HEK293 (cell line): Measurements from ENCODE around the gene ASXL3.

ENCODE experiments used
- CTCF ChIA-PET: fragments of 350-600 bp; formaldehyde crosslinking; extraction: SDS; loops from one replicate; lab custom pipeline; 2021; ENCODE audit warnings: antibody characterized with exemption; lab: Yijun Ruan, JAX
- POLR2A ChIA-PET: fragments of 300-600 bp; formaldehyde crosslinking; extraction: SDS; loops from one replicate; lab custom pipeline; 2020; ENCODE audit warnings: antibody characterized with exemption, inconsistent platforms; lab: Yijun Ruan, JAX
- H3K27ac ChIP-seq: fragments of 200-500 bp; sonication (Bioruptor generic); 2 replicates; pipeline ENCODE4 v1.5.1; 2014; ENCODE audit warnings: low read depth, low read length, control low read depth, inconsistent platforms; ENCODE audit errors: extremely low read depth
- H3K36me3 ChIP-seq, 2 experiments: fragments of 200-500 bp in 1 of 2; sonication (Bioruptor generic) in 1 of 2; 1 replicate in 1 of 2; 2 replicates in 1 of 2; pipeline ENCODE4 v1.5.1; 2014 to 2017; ENCODE audit warnings: inconsistent platforms in 2 of 2, low read length in 2 of 2; ENCODE audit not compliant: control insufficient read depth in 2 of 2, insufficient read depth in 1 of 2
- H3K4me1 ChIP-seq: fragments of 200-500 bp; sonication (Bioruptor generic); 2 replicates; pipeline ENCODE4 v1.5.1; 2014; ENCODE audit warnings: mild to moderate bottlenecking, low read length, inconsistent platforms; ENCODE audit not compliant: control insufficient read depth, insufficient read depth
- H3K4me3 ChIP-seq: 2 replicates; pipeline ENCODE4 v1.5.1; 2011; ENCODE audit warnings: low read depth, mild to moderate bottlenecking, control low read depth, low read length, moderate library complexity
- H3K9me3 ChIP-seq: fragments of 200-500 bp; sonication (Bioruptor generic); 2 replicates; pipeline ENCODE4 v1.5.1; 2014; ENCODE audit warnings: low read depth, low read length, inconsistent platforms; ENCODE audit not compliant: control insufficient read depth, insufficient read depth
- HOXD13 ChIP-seq: sonication (generic); formaldehyde crosslinking; IDR thresholded peaks from 2 replicates; pipeline ENCODE4 v1.8.0; 2022; ENCODE audit warnings: missing genetic modification reagents, borderline replicate concordance
- KLF1 ChIP-seq: fragments of 450-650 bp; formaldehyde crosslinking; IDR thresholded peaks from 2 replicates; pipeline ENCODE4 v1.5.1; 2016; ENCODE audit warnings: missing biosample characterization, missing genetic modification characterization
- RBAK ChIP-seq: fragments of 450-650 bp; formaldehyde crosslinking; IDR thresholded peaks from 2 replicates; pipeline ENCODE4 v1.5.1; 2016; ENCODE audit warnings: missing biosample characterization, missing genetic modification characterization
- SCRT2 ChIP-seq: fragments of 450-650 bp; formaldehyde crosslinking; IDR thresholded peaks from 2 replicates; pipeline ENCODE4 v1.5.1; 2016; ENCODE audit warnings: missing biosample characterization, missing genetic modification characterization
- ZBTB17 ChIP-seq: fragments of 450-650 bp; formaldehyde crosslinking; IDR thresholded peaks from 2 replicates; pipeline ENCODE4 v1.5.1; 2016; ENCODE audit warnings: missing biosample characterization, missing genetic modification characterization
- ZFP3 ChIP-seq: fragments of 450-650 bp; formaldehyde crosslinking; IDR thresholded peaks from 2 replicates; pipeline ENCODE4 v1.5.1; 2016; ENCODE audit warnings: low read depth, missing biosample characterization, missing genetic modification characterization
- ZNF10 ChIP-seq: fragments of 450-650 bp; formaldehyde crosslinking; IDR thresholded peaks from 2 replicates; pipeline ENCODE4 v1.5.1; 2017; ENCODE audit warnings: missing biosample characterization, missing genetic modification characterization
- ZNF114 ChIP-seq: fragments of 450-650 bp; formaldehyde crosslinking; IDR thresholded peaks from 2 replicates; pipeline ENCODE4 v1.5.0; 2017; ENCODE audit warnings: missing biosample characterization, missing genetic modification characterization
- ZNF138 ChIP-seq: fragments of 450-650 bp; formaldehyde crosslinking; IDR thresholded peaks from 2 replicates; pipeline ENCODE4 v1.5.1; 2016; ENCODE audit warnings: missing biosample characterization, missing genetic modification characterization, borderline replicate concordance
- ZNF146 ChIP-seq: fragments of 450-650 bp; formaldehyde crosslinking; IDR thresholded peaks from 2 replicates; pipeline ENCODE4 v1.5.1; 2016; ENCODE audit warnings: missing biosample characterization, missing genetic modification characterization
- ZNF248 ChIP-seq: fragments of 450-650 bp; formaldehyde crosslinking; IDR thresholded peaks from 2 replicates; pipeline ENCODE4 v1.5.1; 2017; ENCODE audit warnings: missing biosample characterization, missing genetic modification characterization
- ZNF311 ChIP-seq: fragments of 450-650 bp; formaldehyde crosslinking; IDR thresholded peaks from 2 replicates; pipeline ENCODE4 v1.5.1; 2017; ENCODE audit warnings: missing biosample characterization, missing genetic modification characterization, borderline replicate concordance
- ZNF335 ChIP-seq: fragments of 450-650 bp; formaldehyde crosslinking; conservative IDR thresholded peaks from 2 replicates; pipeline ENCODE4 v1.5.1; 2016; ENCODE audit warnings: missing biosample characterization, missing genetic modification characterization
- ZNF473 ChIP-seq: fragments of 450-650 bp; formaldehyde crosslinking; IDR thresholded peaks from 2 replicates; pipeline ENCODE4 v1.5.1; 2017; ENCODE audit warnings: missing biosample characterization, missing genetic modification characterization
- ZNF510 ChIP-seq: fragments of 450-650 bp; formaldehyde crosslinking; IDR thresholded peaks from 2 replicates; pipeline ENCODE4 v1.5.1; 2018; ENCODE audit warnings: mild to moderate bottlenecking, missing genetic modification characterization, missing biosample characterization; ENCODE audit not compliant: insufficient replicate concordance
- ZNF561 ChIP-seq: fragments of 450-650 bp; IDR thresholded peaks from 2 replicates; pipeline ENCODE4 v1.5.1; 2018; ENCODE audit warnings: missing biosample characterization, missing genetic modification characterization, borderline replicate concordance
- ZNF571 ChIP-seq: fragments of 450-650 bp; formaldehyde crosslinking; IDR thresholded peaks from 2 replicates; pipeline ENCODE4 v1.5.0; 2017; ENCODE audit warnings: missing biosample characterization, missing genetic modification characterization
- ZNF747 ChIP-seq: fragments of 450-650 bp; formaldehyde crosslinking; IDR thresholded peaks from 2 replicates; pipeline ENCODE4 v1.5.1; 2016; ENCODE audit warnings: missing biosample characterization, missing genetic modification characterization
- ZNF76 ChIP-seq: fragments of 450-650 bp; formaldehyde crosslinking; IDR thresholded peaks from 2 replicates; pipeline ENCODE4; 2016; ENCODE audit warnings: low read depth, missing biosample characterization, missing genetic modification characterization, borderline replicate concordance
- ZNF768 ChIP-seq: fragments of 450-650 bp; formaldehyde crosslinking; IDR thresholded peaks from 2 replicates; pipeline ENCODE4 v1.5.1; 2018; ENCODE audit warnings: missing biosample characterization, mild to moderate bottlenecking, missing genetic modification characterization
- ZNF830 ChIP-seq: fragments of 450-650 bp; IDR thresholded peaks from 2 replicates; pipeline ENCODE4 v1.5.0; 2018; ENCODE audit warnings: missing biosample characterization, missing genetic modification characterization, low read depth, mild to moderate bottlenecking, moderate library complexity
- ZNF837 ChIP-seq: fragments of 450-650 bp; formaldehyde crosslinking; IDR thresholded peaks from 2 replicates; pipeline ENCODE4 v1.5.1; 2016; ENCODE audit warnings: missing biosample characterization, missing genetic modification characterization
- ZSCAN30 ChIP-seq: fragments of 450-650 bp; IDR thresholded peaks from 2 replicates; pipeline ENCODE4 v1.5.1; 2018; ENCODE audit warnings: missing biosample characterization, mild to moderate bottlenecking, missing genetic modification characterization, moderate library complexity
- TF ChIP-seq, protein P1 (sequence below): fragments of 450-650 bp; formaldehyde crosslinking; IDR thresholded peaks from 2 replicates; pipeline ENCODE4 v1.5.1; 2016; ENCODE audit warnings: missing biosample characterization, missing genetic modification characterization
- TF ChIP-seq, protein P2 (sequence below): fragments of 450-650 bp; formaldehyde crosslinking; IDR thresholded peaks from 2 replicates; pipeline ENCODE4 v1.5.1; 2017; ENCODE audit warnings: missing biosample characterization, missing genetic modification characterization
- TF ChIP-seq, protein P3 (sequence below): fragments of 450-650 bp; formaldehyde crosslinking; IDR thresholded peaks from 2 replicates; pipeline ENCODE4 v1.5.1; 2016; ENCODE audit warnings: missing biosample characterization, missing genetic modification characterization, low read depth
- TF ChIP-seq, protein P4 (sequence below): fragments of 450-650 bp; formaldehyde crosslinking; IDR thresholded peaks from 2 replicates; pipeline ENCODE4 v1.5.1; 2016; ENCODE audit warnings: missing biosample characterization, missing genetic modification characterization

Gene ASXL3

DNA sequence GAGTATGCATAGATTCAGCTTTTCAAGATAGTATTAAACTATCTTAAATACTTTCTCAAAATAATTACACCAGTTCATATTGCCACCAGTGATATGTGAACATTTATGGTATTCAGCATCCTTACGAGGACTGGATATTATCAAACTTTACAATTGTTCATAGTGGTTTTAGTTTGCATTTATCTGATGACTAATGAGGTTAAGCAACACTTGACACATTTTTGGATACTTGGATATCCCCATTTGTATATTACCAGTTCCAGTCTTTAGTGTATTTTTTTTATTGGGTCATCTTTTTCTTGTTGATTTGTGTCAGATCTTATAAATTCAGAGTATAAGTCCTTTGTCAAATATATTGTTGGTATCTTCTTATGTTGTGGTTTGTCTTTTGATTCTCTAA, 128.4 kb downstream of the ASXL3 start:
- TF ChIP-seq ZSCAN30 (no peak), ZNF138 (tag by site-specific recombination) (no peak), ZNF335 (no peak), ZNF768 (tag by site-specific recombination) (no peak), ZNF10 (tag by site-specific recombination) (no peak), ZFP3 (tag by site-specific recombination) (no peak), KLF1 (tag by site-specific recombination) (no peak), ZNF146 (no peak), ZNF837 (tag by site-specific recombination) (no peak), ZNF571 (tag by site-specific recombination) (no peak), ZNF311 (no peak)
- TF ChIP-seq, protein P1, sequence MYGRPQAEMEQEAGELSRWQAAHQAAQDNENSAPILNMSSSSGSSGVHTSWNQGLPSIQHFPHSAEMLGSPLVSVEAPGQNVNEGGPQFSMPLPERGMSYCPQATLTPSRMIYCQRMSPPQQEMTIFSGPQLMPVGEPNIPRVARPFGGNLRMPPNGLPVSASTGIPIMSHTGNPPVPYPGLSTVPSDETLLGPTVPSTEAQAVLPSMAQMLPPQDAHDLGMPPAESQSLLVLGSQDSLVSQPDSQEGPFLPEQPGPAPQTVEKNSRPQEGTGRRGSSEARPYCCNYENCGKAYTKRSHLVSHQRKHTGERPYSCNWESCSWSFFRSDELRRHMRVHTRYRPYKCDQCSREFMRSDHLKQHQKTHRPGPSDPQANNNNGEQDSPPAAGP: no peak
- TF ChIP-seq, protein P2, sequence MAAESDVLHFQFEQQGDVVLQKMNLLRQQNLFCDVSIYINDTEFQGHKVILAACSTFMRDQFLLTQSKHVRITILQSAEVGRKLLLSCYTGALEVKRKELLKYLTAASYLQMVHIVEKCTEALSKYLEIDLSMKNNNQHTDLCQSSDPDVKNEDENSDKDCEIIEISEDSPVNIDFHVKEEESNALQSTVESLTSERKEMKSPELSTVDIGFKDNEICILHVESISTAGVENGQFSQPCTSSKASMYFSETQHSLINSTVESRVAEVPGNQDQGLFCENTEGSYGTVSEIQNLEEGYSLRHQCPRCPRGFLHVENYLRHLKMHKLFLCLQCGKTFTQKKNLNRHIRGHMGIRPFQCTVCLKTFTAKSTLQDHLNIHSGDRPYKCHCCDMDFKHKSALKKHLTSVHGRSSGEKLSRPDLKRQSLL (tag by site-specific recombination): no peak
- TF ChIP-seq, protein P3, sequence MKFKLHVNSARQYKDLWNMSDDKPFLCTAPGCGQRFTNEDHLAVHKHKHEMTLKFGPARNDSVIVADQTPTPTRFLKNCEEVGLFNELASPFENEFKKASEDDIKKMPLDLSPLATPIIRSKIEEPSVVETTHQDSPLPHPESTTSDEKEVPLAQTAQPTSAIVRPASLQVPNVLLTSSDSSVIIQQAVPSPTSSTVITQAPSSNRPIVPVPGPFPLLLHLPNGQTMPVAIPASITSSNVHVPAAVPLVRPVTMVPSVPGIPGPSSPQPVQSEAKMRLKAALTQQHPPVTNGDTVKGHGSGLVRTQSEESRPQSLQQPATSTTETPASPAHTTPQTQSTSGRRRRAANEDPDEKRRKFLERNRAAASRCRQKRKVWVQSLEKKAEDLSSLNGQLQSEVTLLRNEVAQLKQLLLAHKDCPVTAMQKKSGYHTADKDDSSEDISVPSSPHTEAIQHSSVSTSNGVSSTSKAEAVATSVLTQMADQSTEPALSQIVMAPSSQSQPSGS (tag by site-specific recombination): no peak
- H3K4me1 ChIP-seq: no peaks in the 10 kb centered on the region
- no peaks in the 10 kb centered on the region for H3K9me3 ChIP-seq
- ChIA-PET CTCF (interaction anchor here (0.5 to 0.8 kb wide), 2 partner anchors 33 to 226 kb away, joined by 3 to 5 read pairs; no protein-coding TSS in a partner anchor), POLR2A (no interaction called here)
- H3K36me3 ChIP-seq: no peaks in the 10 kb centered on the region
- H3K4me3 ChIP-seq: no peak overlapping the region
- no peak overlapping the region for H3K27ac ChIP-seq

DNA sequence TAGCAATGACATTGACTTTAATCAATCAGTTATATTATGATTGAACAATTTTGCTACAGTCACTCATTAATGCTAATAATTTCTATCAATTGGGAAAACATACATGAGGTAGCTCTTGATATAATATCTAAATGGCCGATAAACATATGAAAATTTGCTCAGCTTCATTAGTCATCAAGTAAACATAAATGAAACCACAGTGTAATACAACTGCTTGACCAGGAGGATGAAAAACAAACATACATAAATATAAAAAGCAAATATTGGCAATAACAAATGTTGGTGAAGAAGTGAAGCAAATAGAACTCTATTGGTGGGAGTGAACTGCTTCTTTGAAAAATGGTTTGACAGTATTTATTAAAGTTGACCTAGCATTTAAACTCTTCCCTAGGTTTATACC, 130.9 kb downstream of the ASXL3 start:
- Histone ChIP-seq H3K4me3 (no peak overlapping the region), H3K36me3 (no peaks in the 10 kb centered on the region), H3K4me1 (no peaks in the 10 kb centered on the region)
- TF ChIP-seq ZNF561 (tag by site-specific recombination): no peak
- no peak for TF ChIP-seq RBAK
- TF ChIP-seq ZNF248 (tag by site-specific recombination): no peak
- TF ChIP-seq SCRT2 (tag by site-specific recombination): no peak
- TF ChIP-seq KLF1 (tag by site-specific recombination): no peak
- no peak for TF ChIP-seq ZNF76 (tag by site-specific recombination)
- TF ChIP-seq, all 188 proteins: peak for 0
- ChIA-PET POLR2A (no interaction called here), CTCF (no interaction called here)
- Histone ChIP-seq H3K9me3 (no peaks in the 10 kb centered on the region), H3K27ac (no peak overlapping the region)

DNA sequence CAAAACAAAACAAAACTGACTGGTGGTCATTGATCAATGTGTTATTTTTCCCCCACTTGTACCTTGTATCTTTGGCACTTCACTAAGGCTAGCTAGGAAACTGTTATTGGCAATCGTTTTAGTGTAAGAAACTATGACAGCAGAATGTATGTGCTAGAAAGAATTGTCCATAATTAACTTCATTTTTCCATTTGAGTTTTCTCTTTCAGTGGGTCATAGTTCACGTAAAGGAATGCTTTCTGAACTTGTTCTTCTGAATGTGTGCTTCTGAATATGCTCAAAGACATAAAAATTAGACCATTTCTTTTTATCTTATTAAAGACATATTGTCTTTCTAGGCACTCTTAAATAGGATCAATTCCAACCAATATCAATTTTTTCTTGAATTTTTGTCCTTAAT, 132.2 kb downstream of the ASXL3 start:
- Histone ChIP-seq H3K36me3 (no peaks in the 10 kb centered on the region), H3K27ac (no peak overlapping the region), H3K4me1 (no peaks in the 10 kb centered on the region), H3K9me3 (no peaks in the 10 kb centered on the region), H3K4me3 (no peak overlapping the region)
- ChIA-PET POLR2A (no interaction called here), CTCF (interaction anchor here (0.9 kb wide), 1 partner anchor 45 kb away, joined by 4 read pairs; no protein-coding TSS in a partner anchor)
- TF ChIP-seq ZNF510 (no peak), ZNF747 (tag by site-specific recombination) (no peak), ZNF473 (tag by site-specific recombination) (no peak), ZNF114 (no peak), ZNF830 (tag by site-specific recombination) (no peak), HOXD13 (no peak), ZBTB17 (tag by site-specific recombination) (no peak), ZNF311 (no peak)
- TF ChIP-seq, protein P4, sequence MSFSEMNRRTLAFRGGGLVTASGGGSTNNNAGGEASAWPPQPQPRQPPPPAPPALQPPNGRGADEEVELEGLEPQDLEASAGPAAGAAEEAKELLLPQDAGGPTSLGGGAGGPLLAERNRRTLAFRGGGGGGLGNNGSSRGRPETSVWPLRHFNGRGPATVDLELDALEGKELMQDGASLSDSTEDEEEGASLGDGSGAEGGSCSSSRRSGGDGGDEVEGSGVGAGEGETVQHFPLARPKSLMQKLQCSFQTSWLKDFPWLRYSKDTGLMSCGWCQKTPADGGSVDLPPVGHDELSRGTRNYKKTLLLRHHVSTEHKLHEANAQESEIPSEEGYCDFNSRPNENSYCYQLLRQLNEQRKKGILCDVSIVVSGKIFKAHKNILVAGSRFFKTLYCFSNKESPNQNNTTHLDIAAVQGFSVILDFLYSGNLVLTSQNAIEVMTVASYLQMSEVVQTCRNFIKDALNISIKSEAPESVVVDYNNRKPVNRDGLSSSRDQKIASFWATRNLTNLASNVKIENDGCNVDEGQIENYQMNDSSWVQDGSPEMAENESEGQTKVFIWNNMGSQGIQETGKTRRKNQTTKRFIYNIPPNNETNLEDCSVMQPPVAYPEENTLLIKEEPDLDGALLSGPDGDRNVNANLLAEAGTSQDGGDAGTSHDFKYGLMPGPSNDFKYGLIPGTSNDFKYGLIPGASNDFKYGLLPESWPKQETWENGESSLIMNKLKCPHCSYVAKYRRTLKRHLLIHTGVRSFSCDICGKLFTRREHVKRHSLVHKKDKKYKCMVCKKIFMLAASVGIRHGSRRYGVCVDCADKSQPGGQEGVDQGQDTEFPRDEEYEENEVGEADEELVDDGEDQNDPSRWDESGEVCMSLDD: no peak
